SJCRH30 (cell line): ENCODE measurements around the gene RIPOR3. TPM values are rescaled to one million over a fixed set of nuclear protein-coding genes. Genes with fewer than 3 reads are reported as not detected.
A peak's percentile ranks its signal among the peaks of the same experiment; 100 is the strongest.

Experiments
- DNase-seq, 2 experiments: peaks; one replicate each; pipeline ENCODE4 v3.0.0-alpha.2; 2015 to 2020
- H3K27ac ChIP-seq: fragments of 250-450 bp; sonication (Bioruptor Pico); 2 replicates; pipeline ENCODE4 v1.5.1; 2020; ENCODE audit warnings: mild to moderate bottlenecking, moderate library complexity
- H3K27me3 ChIP-seq: fragments of 250-450 bp; sonication (Bioruptor Pico); 2 replicates; pipeline ENCODE4 v1.5.1; 2020; ENCODE audit warnings: mild to moderate bottlenecking, moderate library complexity
- H3K36me3 ChIP-seq: fragments of 250-450 bp; sonication (Bioruptor Pico); 2 replicates; pipeline ENCODE4 v1.5.1; 2020; ENCODE audit warnings: mild to moderate bottlenecking, moderate library complexity
- H3K4me1 ChIP-seq: fragments of 250-450 bp; sonication (Bioruptor Pico); 2 replicates; pipeline ENCODE4 v1.5.1; 2020; ENCODE audit warnings: mild to moderate bottlenecking, moderate library complexity
- H3K4me3 ChIP-seq: fragments of 250-450 bp; sonication (Bioruptor Pico); 2 replicates; pipeline ENCODE4 v1.5.1; 2020; ENCODE audit warnings: mild to moderate bottlenecking, moderate library complexity
- H3K9me3 ChIP-seq: fragments of 250-450 bp; sonication (Bioruptor Pico); replicated peaks from 2 replicates; pipeline ENCODE4 v1.5.1; 2020; ENCODE audit warnings: mild to moderate bottlenecking, moderate library complexity
- total RNA-seq: library from RNA; depleted of rRNA; stranded (reverse); fragments of >200 nt; shearing (Covaris generic); gene quantifications from 2 replicates; pipeline ENCODE4 v1.2.3, GENCODE V29; 2014

RIPOR3 gene
- total RNA-seq, 1 experiment from 2014 or later = 2.6 TPM

- Histone ChIP-seq H3K4me1 (peaks cover 32% of the 10 kb centered on the region), H3K4me3 (no peak overlapping the region), H3K9me3 (no peaks in the 10 kb centered on the region), H3K27me3 (no peaks in the 10 kb centered on the region), H3K27ac (no peak overlapping the region), H3K36me3 (peaks cover 4% of the 10 kb centered on the region; the same call in 1 of the 2 replicates)
- DNase-seq = no peak
Observed at GRCh38 chr20:50589548-50590347, 101.6 kb downstream of the RIPOR3 start.

- Histone ChIP-seq H3K27me3 (no peaks in the 10 kb centered on the region), H3K36me3 (peaks cover 14% of the 10 kb centered on the region), H3K27ac (no peak overlapping the region), H3K9me3 (no peaks in the 10 kb centered on the region), H3K4me3 (no peak overlapping the region), H3K4me1 (peaks cover 18% of the 10 kb centered on the region)
- DNase-seq = peak; percentile 75 to 80
Observed at GRCh38 chr20:50588034-50588736, 103.2 kb downstream of the RIPOR3 start.

GRCh38 chr20:50587291-50587961 is 103.9 kb downstream of the RIPOR3 start:
- H3K27me3 ChIP-seq = no peaks in the 10 kb centered on the region
- no peaks in the 10 kb centered on the region for H3K9me3 ChIP-seq
- H3K36me3 ChIP-seq = peaks cover 14% of the 10 kb centered on the region
- peaks cover 10% of the 10 kb centered on the region for H3K4me1 ChIP-seq
- H3K4me3 ChIP-seq = no peak overlapping the region
- no peak overlapping the region for H3K27ac ChIP-seq
- DNase-seq = no peak

GRCh38 chr20:50586531-50587232 is 104.7 kb downstream of the RIPOR3 start:
- Histone ChIP-seq H3K36me3 (peaks cover 20% of the 10 kb centered on the region), H3K27ac (no peak overlapping the region), H3K9me3 (no peaks in the 10 kb centered on the region), H3K4me1 (peaks cover 3% of the 10 kb centered on the region), H3K4me3 (no peak overlapping the region), H3K27me3 (no peaks in the 10 kb centered on the region)
- no peak for DNase-seq

GRCh38 chr20:50585678-50586077 is 105.7 kb downstream of the RIPOR3 start:
- no peak for DNase-seq
- Histone ChIP-seq H3K27me3 (no peaks in the 10 kb centered on the region), H3K4me3 (no peak overlapping the region), H3K4me1 (no peaks in the 10 kb centered on the region), H3K36me3 (peaks cover 29% of the 10 kb centered on the region), H3K9me3 (no peaks in the 10 kb centered on the region), H3K27ac (no peak overlapping the region)

- no peak overlapping the region for H3K27ac ChIP-seq
- DNase-seq = no peak
- H3K36me3 ChIP-seq = peaks cover 33% of the 10 kb centered on the region
- H3K4me1 ChIP-seq = no peaks in the 10 kb centered on the region
- H3K4me3 ChIP-seq = no peak overlapping the region
- H3K9me3 ChIP-seq = no peaks in the 10 kb centered on the region
- no peaks in the 10 kb centered on the region for H3K27me3 ChIP-seq
Observed at GRCh38 chr20:50585214-50585613, 106.1 kb downstream of the RIPOR3 start.

- no peaks in the 10 kb centered on the region for H3K4me1 ChIP-seq
- peaks cover 37% of the 10 kb centered on the region for H3K36me3 ChIP-seq
- no peaks in the 10 kb centered on the region for H3K27me3 ChIP-seq
- no peak for DNase-seq
- H3K9me3 ChIP-seq = no peaks in the 10 kb centered on the region
- no peak overlapping the region for H3K27ac ChIP-seq
- H3K4me3 ChIP-seq = no peak overlapping the region
Observed at GRCh38 chr20:50584687-50585086, 106.7 kb downstream of the RIPOR3 start.

- Histone ChIP-seq H3K9me3 (no peaks in the 10 kb centered on the region), H3K27me3 (no peaks in the 10 kb centered on the region), H3K36me3 (peaks cover 48% of the 10 kb centered on the region), H3K4me1 (no peaks in the 10 kb centered on the region), H3K4me3 (no peak overlapping the region), H3K27ac (no peak overlapping the region)
- DNase-seq = no peak
Observed at GRCh38 chr20:50583442-50584150, 107.7 kb downstream of the RIPOR3 start.

- Histone ChIP-seq H3K27ac (no peak overlapping the region), H3K9me3 (no peaks in the 10 kb centered on the region), H3K27me3 (no peaks in the 10 kb centered on the region), H3K4me1 (no peaks in the 10 kb centered on the region), H3K36me3 (peaks cover 55% of the 10 kb centered on the region), H3K4me3 (no peak overlapping the region)
- DNase-seq = no peak
Observed at GRCh38 chr20:50582591-50583234, 108.6 kb downstream of the RIPOR3 start.

- Histone ChIP-seq H3K4me3 (no peak overlapping the region), H3K36me3 (peaks cover 61% of the 10 kb centered on the region), H3K9me3 (no peaks in the 10 kb centered on the region), H3K27ac (no peak overlapping the region), H3K4me1 (no peaks in the 10 kb centered on the region), H3K27me3 (no peaks in the 10 kb centered on the region)
- no peak for DNase-seq
Observed at GRCh38 chr20:50582092-50582491, 109.2 kb downstream of the RIPOR3 start.

- H3K4me1 ChIP-seq = no peaks in the 10 kb centered on the region
- no peak overlapping the region for H3K4me3 ChIP-seq
- DNase-seq = no peak
- H3K27me3 ChIP-seq = no peaks in the 10 kb centered on the region
- no peaks in the 10 kb centered on the region for H3K9me3 ChIP-seq
- H3K36me3 ChIP-seq = peaks cover 63% of the 10 kb centered on the region
- no peak overlapping the region for H3K27ac ChIP-seq
Observed at GRCh38 chr20:50580842-50581544, 110.3 kb downstream of the RIPOR3 start.

GRCh38 chr20:50580016-50580747 is 111.2 kb downstream of the RIPOR3 start:
- H3K4me1 ChIP-seq = no peaks in the 10 kb centered on the region
- peaks cover 66% of the 10 kb centered on the region for H3K36me3 ChIP-seq
- peak; percentile 68 to 80 for DNase-seq

GRCh38 chr20:50579511-50579910 is 111.8 kb downstream of the RIPOR3 start:
- Histone ChIP-seq H3K27me3 (no peaks in the 10 kb centered on the region), H3K4me3 (no peak overlapping the region), H3K27ac (no peak overlapping the region), H3K9me3 (no peaks in the 10 kb centered on the region), H3K4me1 (no peaks in the 10 kb centered on the region), H3K36me3 (peaks cover 71% of the 10 kb centered on the region)
- no peak for DNase-seq

More at GRCh38 chr20:50580016-50580747, 111.2 kb downstream of the RIPOR3 start:
- no peak overlapping the region for H3K4me3 ChIP-seq
- H3K27me3 ChIP-seq = no peaks in the 10 kb centered on the region
- H3K9me3 ChIP-seq = no peaks in the 10 kb centered on the region
- no peak overlapping the region for H3K27ac ChIP-seq
